NB4 (cell line): ENCODE results near the gene PRIMA1.

Experiments
- CTCF ChIP-seq: IDR thresholded peaks from one replicate; pipeline ENCODE4 v1.5.1; 2012; ENCODE audit warnings: low read depth, low read length
- MAX ChIP-seq: IDR thresholded peaks from 2 replicates; pipeline ENCODE4 v1.6.1; 2011; ENCODE audit warnings: low read depth, low read length
- MYC ChIP-seq: IDR thresholded peaks from 2 replicates; pipeline ENCODE4 v1.6.1; 2011; ENCODE audit warnings: low read depth, low read length
- POLR2A ChIP-seq: IDR thresholded peaks from 2 replicates; pipeline ENCODE4 v1.6.1; 2011; ENCODE audit warnings: mild to moderate bottlenecking; ENCODE audit not compliant: insufficient read length; ENCODE audit errors: extremely low read depth

- TF ChIP-seq CTCF (no peak), MYC (no peak), MAX (no peak), POLR2A (no peak)
These were observed 12.0 kb upstream of the PRIMA1 start for GRCh38 chr14:93799989-93800921.
